Stimulated activated CD4-positive, alpha-beta T cell treated with anti-CD3 and anti-CD28 coated beads, Interleukin-2, amount 100 ng/mL, for 4 hours (primary cell): Measurements from ENCODE around the gene APOO.

ENCODE experiments used
- DNase-seq: peaks from one replicate; pipeline ENCODE4 v3.0.0-alpha.2; 2020; ENCODE audit warnings: low read depth

APOO gene

GRCh38 chrX:23907498-23908218, at the start of gene APOO, which contains the start of gene CXorf58:
TSS of gene APOO (minus strand) at chrX:23907938. CDS start at chrX:23907702, 236 bp downstream.
TSS of gene CXorf58 (plus strand) at chrX:23908006. CDS start at chrX:23910303, 2,297 bp downstream.
- peak; percentile 85 for DNase-seq

DNA sequence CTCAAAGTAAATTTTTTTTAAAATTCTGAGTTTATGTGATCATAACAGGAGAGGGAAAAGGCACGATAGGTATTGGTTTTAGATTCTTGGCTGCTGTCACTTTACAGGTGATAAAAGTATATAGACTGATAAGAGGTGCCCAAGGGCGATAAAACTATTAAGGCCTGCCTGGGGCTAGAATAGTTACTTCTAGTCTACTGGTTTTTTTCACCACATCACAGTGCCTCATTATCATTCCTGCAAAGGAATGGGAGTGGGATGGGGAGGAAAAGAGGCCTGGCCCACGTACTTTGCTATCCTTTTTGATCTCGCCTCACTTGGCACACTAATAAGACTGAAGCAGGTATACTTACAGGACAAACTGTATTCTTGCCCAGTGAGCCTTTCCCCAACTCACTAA, 46.7 kb upstream of the APOO start:
- no peak for DNase-seq

DNA sequence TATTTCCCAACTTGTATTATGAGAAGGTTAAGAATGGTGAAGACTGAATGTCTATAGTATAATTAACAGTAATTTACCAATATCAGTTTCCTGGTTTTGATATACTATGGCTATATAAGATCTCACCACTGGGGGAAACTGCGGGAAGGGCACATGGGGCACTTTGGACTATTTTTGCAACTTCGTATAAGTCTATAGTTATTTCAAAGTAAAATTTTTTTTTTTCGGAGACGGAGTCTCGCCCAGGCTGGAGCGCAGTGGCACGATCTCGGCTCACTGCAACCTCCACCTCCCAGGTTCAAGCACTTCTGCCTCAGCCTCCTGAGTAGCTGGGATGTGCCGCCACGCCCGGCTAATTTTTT, 46.2 kb upstream of the APOO start:
- no peak for DNase-seq

DNA sequence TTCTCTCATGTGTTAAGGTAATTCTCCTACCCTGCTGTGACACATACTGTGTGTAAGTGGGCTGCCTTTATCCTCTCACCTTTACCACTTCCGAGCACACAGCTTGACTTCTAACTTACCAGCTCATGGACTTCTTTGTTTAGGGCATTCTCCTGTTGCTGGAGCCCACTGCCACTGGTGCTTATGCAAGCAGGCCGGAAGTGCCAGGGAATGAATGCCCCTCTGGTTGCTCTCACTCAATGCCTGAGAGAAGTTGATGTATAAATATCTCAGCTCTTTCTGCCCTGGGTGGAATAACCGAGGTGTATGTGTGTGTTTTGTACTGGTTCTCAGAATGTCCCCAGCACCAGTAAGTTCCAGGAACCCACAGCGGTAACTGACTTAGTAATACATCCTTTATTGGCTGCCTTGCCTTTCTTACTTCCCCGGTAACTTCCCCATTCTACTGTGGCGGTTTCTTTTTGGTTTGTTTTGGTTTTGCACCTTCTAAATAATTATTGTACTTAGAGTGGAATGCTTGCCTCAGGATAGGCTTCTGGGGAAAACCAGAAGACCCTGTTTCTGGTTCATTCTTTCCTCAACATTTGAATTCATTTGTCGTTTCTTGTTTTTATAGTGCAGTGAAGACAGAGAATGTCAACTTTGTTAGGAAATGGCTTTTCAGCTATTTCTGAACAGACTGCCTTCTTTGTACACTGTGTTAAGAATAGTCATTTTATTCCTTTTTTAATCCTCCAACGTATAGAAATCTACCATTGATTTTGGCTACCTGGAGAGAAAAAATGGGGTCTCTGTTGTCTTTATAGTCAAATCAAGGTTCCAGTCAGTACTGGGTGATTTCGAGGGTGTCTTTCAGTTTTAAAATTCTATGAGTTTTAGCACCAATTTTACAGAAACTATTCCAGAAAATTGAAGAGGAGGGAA, 45.5 kb upstream of the APOO start:
- peak; percentile 9 for DNase-seq

GRCh38 chrX:23952391-23952790, 44.7 kb upstream of the APOO start:
- DNase-seq = no peak

DNA sequence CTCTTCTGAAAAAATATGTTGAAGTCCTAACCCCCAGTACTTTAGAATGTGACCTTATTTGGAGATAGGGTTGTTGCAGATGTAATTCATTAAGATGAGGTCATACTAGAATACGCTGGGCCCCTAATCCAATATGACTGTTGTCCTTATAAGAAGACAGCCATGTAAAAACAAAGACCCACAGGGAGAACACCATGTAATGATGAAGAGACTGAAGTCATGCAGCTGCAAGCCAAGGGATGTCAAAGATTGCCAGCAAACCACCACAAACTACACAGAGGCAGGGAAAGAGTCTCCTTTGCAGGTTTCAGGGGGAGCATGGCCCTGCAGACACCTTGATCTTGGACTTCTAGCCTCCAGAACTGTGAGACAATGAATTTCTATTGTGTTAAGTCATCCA, 37.5 kb upstream of the APOO start:
- DNase-seq = no peak

GRCh38 chrX:23944234-23944633, 36.5 kb upstream of the APOO start:
- no peak for DNase-seq

DNA sequence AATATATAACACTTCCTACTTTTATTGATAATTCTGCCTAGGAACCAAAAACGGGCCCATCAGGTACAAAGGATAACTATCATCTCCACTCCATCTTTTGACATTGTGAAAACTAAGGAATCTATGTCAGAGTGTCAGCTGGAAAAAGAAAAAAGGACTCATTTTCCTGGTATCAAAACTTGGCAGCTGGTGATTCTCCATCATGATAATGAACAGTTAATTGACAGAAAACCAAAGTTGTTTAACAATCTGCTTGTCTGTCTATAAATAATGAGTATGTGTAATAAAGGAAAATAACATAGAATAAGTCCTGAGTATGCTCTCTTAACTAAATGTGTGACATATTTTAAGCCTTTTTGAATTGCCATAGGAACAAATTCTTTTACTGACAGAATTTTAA, 31.5 kb upstream of the APOO start:
- DNase-seq = no peak

DNA sequence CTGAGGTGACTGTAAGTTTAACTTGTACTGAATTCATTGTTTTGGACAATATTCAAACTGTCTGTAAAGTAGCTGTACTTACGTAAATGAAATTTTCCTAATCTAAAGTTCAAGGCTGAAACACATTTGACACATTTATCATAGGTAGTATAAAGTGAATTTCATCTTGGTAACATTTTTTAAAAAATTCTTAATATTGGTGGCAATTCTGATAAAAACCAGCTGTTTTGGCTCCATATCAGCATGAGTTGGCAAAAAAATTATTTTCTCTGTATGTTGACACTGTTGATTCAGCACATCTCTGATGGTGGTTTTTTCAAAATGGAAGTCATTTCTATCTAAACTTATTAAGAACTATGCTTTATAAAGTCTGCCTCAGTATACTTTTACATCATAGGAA, 31.0 kb upstream of the APOO start:
- no peak for DNase-seq

DNA sequence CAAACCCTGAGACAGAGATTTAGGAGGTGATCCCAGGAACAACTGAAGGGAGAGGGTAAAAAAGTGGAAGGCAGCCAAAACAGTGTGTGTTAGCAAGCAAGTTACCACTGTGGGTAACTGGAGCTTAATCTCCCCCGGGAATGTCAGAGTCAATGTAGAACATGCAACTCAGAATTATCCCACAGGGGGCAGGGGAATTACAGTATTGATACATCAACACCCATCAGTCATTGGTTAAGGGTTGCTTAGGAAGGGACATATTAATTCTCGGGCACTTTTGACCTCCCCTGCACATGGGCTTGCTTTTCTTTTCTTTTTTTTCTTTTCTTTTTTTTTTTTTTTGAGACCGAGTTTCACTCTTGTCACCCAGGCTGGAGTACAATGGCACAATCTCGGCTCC, 29.4 kb upstream of the APOO start:
- no peak for DNase-seq

DNA sequence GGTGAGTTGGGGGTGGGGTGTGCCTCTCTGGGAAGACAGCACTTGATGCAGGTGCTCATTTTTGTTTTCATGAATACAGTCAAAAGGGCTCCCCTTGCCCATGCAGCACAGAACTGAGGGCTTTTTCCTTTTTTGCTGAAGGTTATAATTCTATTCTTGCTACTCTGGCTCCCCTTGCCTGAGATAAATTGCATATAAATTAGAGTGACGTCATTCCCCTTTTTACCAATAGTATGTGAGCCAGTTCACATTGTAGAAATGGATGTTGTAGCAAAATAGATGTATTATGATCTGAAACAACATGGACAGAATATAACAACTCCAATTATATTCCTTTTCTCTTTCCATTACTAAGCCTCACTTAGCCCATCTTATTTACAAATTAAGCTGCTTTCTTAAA, 28.4 kb upstream of the APOO start:
- DNase-seq = no peak

DNA sequence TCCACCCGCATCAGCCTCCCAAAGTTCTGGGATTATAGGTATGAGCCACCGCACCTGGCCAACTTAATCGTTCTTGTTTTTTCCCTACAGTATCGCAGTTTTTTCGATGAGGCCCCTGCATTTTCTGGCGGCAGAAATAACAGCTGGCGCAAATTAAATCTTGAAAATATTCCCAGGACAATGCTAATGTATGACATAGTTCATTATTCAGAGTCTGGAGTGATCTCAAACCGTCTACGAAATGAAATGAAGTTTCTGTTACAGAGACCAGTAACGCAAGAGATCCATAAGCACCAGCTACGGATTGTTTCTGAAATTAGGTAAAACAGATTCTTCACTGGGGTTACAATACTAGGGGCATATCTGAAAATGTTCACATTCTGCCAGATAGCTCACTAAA, 27.4 kb upstream of the APOO start:
- DNase-seq = no peak

- no peak for DNase-seq
Measured at GRCh38 chrX:23932046-23932445, 24.3 kb upstream of the APOO start.

DNA sequence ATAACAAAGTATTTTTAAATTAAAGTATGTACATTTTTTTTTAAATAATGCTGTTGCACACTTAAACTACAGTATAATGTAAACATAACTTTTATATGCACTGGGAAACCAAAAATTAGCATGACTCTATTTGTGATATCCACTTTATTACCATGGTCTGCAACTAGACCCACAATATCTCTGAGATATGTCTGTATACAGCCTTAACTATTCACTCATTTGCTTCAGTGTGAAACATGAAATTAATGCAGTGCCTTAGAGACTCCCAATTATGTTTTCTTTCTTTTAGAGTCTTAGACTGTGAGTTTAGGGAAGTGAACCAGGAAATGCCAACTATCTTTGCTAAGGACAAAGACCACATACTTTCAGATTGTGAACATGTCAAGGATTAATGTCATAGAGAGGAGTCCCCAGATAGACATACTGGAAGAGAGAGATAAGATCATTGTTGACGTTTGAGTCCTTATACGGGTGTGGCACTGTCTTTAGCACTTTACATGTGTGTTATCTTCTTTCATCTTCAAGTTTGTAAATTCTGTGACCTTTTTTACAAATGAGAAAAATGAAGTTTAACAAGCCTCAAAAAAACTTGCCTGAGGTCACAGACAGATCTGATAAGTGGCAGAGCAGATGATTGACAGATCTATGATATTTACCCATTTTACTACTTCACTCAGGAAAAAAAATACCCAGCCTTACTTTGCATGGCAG, 23.3 kb upstream of the APOO start:
- DNase-seq = no peak

DNA sequence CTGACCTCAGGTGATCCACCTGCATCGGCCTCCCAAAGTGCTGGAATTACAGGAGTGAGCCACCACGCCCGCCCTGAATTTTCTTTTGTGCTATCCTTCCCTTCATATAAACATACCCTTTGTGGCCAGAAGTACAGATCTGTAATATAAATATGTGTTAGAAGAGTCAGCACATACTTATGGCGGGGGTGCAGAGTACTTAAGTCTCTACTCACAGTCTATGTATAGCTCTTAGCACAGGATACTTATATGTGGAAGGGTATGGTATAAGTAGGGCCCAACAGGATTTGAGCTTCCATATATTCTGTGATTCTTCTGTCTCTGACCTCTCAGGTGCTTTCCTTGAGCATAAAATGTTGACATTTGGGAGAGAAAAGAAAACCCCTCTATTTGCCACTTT, 18.3 kb upstream of the APOO start:
- DNase-seq = no peak

- DNase-seq = no peak
Measured at GRCh38 chrX:23919706-23920320, 12.1 kb upstream of the APOO start.

DNA sequence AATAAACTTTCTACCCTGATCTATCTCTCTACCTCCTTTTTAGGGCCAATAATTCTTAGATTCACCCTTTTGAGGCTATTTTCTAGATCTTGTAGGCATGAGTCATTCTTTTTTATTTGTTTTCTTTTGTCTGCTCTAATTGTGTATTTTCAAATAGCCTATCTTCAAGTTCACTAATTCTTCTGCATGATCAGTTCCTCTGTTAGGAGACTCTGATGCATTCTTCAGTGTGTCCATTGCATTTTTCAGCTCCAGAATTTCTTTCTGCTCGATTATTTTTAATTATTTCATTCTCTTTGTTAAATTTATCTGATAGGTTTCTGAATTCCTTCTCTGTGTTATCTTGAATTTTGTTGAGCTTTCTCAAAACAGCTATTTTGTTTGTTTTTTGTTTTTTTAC, 11.4 kb upstream of the APOO start:
- DNase-seq = no peak

DNA sequence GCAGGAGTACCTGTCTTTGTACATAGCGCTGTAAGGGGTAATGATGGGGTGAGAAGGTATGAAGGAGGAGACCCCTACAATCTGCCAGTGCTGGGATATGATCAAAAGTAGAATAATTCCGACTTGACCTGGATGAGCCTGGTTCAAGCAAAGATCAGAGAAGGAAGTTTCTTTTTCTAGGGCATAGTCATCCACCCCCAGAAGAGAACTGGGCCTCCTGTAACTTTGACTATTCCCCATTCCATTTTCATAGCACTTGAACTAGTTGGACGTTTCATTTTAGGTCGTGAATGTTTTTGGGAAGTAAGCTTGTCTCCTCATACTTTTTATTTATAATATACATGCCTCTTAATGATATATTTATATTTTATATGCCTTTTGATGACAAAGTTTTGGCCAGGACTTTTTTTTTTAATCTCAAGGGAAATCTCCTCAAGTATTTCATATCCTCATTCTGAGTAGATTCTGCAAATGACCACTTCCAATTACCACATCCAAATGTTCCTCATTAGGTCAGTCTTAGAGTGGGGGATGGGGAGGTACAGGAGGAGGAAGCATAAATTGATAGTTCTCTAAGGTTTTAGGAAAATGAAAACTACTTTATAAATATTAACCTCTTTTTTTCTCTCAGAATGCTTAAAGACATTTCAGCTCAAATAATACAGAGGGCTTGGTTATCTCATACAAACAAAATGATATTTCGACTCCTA, 3.5 kb upstream of the APOO start:
- DNase-seq = no peak

GRCh38 chrX:23908219-23909004, 674 bp upstream of the APOO start:
- no peak for DNase-seq

- DNase-seq = no peak
Measured at GRCh38 chrX:23907111-23907497, 634 bp downstream of the APOO start.

DNA sequence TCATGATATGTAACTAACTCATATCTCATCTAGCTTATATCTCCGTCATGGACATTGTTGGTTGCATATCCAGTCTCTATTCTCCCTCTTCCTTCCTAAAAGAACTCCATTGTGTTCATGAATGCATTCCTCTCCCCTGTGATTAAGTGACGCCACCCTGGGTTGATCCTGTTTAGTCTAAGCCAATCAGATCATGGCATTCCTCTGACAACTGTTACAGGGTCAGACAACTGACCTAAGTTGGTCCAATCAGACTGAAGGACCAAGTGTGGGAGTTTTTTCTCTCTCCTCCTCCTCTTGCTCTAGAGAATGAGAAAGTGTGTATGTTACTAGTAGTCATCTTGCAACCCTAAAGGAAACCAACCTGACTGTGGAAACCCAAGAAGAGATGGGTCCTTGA, 3.6 kb downstream of the APOO start:
- no peak for DNase-seq
